ENCODE measurements around the gene NCSTN. TPM values are rescaled to one million over a fixed set of nuclear protein-coding genes. Genes with fewer than 3 reads are reported as not detected.

NCSTN gene
- polyA plus RNA-seq, 4 donors, result 50.1 to 138 (median 59.6) TPM

Other genes starting within 250 kb of the NCSTN start
- 10 to 100 TPM; 11.0 to 34.5 (median 21.5) TPM for gene IGSF8, start 244.8 kb upstream of the NCSTN start, polyA plus RNA-seq
- gene ATP1A2, start 227.6 kb upstream of the NCSTN start, polyA plus RNA-seq, result 1 to 10 TPM in 2 of 4 donors, under 1 TPM in 2; 0.22 to 5.3 (median 1.2) TPM
- gene ATP1A4, start 191.8 kb upstream of the NCSTN start, polyA plus RNA-seq, result under 1 TPM in 2 of 4 donors, not detected in 2; 0.12 to 0.24 TPM
- 1 to 10 TPM in 1 of 4 donors, under 1 TPM in 3; 0.45 to 2.1 (median 0.60) TPM for gene CASQ1, start 152.8 kb upstream of the NCSTN start, polyA plus RNA-seq
- 100 to 1,000 TPM in 1 of 4 donors, 10 to 100 TPM in 3; 15.2 to 116 (median 47.9) TPM for gene PEA15, start 138.0 kb upstream of the NCSTN start, polyA plus RNA-seq
- 100 to 1,000 TPM in 1 of 4 donors, 10 to 100 TPM in 3; 43.5 to 145 (median 59.1) TPM for gene DCAF8, start 80.8 kb upstream of the NCSTN start, polyA plus RNA-seq
- 10 to 100 TPM; 20.8 to 52.3 (median 24.5) TPM for gene PEX19, start 58.2 kb upstream of the NCSTN start, polyA plus RNA-seq
- 100 to 1,000 TPM in 2 of 4 donors, 10 to 100 TPM in 2; 79.7 to 143 (median 93.2) TPM for gene COPA, start 133 bp upstream of the NCSTN start, polyA plus RNA-seq
- gene NHLH1, start 23.7 kb downstream of the NCSTN start, polyA plus RNA-seq, result under 1 TPM; 0.15 to 0.67 (median 0.37) TPM
- gene VANGL2, start 57.2 kb downstream of the NCSTN start, polyA plus RNA-seq, result 10 to 100 TPM in 1 of 4 donors, 1 to 10 TPM in 1, under 1 TPM in 2; 0.27 to 20.6 (median 3.0) TPM
- 1 to 10 TPM in 2 of 4 donors, under 1 TPM in 2; 0.22 to 1.6 (median 1.1) TPM for gene SLAMF6, start 179.9 kb downstream of the NCSTN start, polyA plus RNA-seq
- 1 to 10 TPM in 1 of 4 donors, under 1 TPM in 3; 0.22 to 1.5 (median 0.60) TPM for gene CD84, start 236.1 kb downstream of the NCSTN start, polyA plus RNA-seq